HG02970 (cell line): Measurements from ENCODE around the gene NPY2R.

ENCODE experiments used
- ATAC-seq: cut with Tn5 transposase; IDR thresholded peaks from one replicate; pipeline ENCODE4 v1.9.1; 2021; ENCODE audit warnings: mild to moderate bottlenecking, moderate library complexity, moderate number of reproducible peaks; ENCODE audit not compliant: unreplicated experiment, low FRiP score

NPY2R gene

DNA sequence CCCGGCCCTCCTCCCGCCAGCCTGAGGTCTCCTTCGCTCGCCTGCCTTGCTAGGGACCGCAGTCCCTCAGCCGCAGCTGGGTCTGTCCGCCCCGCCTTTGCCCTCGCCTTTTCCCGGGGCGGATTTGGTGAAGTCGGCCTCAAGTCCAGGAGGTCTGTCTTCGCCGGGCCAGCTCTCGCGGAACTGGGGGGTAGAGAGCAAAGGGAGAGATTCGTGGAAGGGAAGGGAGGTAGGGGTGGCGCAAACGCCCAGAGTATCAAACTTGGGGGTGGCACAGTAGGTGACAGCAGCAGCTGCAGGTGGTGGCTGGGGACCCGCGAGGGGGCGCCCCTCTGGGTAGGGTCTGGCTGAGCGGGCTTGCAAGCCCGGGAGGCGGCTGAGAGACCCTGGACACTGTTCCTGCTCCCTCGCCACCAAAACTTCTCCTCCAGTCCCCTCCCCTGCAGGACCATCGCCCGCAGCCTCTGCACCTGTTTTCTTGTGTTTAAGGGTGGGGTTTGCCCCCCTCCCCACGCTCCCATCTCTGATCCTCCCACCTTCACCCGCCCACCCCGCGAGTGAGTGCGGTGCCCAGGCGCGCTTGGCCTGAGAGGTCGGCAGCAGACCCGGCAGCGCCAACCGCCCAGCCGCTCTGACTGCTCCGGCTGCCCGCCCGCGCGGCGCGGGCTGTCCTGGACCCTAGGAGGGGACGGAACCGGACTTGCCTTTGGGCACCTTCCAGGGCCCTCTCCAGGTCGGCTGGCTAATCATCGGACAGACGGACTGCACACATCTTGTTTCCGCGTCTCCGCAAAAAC, at the start of gene NPY2R:
NPY2R (plus strand) TSS at position 379 of the 797 bp plus-strand sequence. CDS start 5,304 bp downstream, outside the sequence.
- ATAC-seq = no peak

- no peak for ATAC-seq
Observed at GRCh38 chr4:155161357-155161756, 47.1 kb upstream of the NPY2R start.

GRCh38 chr4:155164718-155165117, 43.7 kb upstream of the NPY2R start:
- no peak for ATAC-seq

- no peak for ATAC-seq
Observed at GRCh38 chr4:155170569-155170968, 37.9 kb upstream of the NPY2R start.

DNA sequence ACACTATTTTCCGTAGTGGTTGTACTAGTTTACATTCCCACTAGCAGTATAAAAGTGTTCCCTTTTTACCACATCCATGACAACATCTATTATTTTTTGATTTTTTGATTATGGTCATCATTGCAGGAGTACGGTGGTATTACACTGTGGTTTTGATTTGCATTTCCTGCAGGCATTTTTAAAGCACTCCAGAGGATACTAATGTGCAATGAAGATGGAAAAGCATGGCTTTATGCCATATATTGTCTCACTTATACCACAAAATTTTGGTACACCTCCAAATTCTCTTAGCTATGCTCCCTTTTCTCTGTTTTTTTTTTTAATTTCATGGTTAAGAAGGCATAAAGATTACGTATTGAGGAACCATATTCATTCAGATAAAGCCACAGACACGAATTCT, 35.1 kb upstream of the NPY2R start:
- ATAC-seq = no peak

- no peak for ATAC-seq
Observed at GRCh38 chr4:155174668-155175067, 33.8 kb upstream of the NPY2R start.

DNA sequence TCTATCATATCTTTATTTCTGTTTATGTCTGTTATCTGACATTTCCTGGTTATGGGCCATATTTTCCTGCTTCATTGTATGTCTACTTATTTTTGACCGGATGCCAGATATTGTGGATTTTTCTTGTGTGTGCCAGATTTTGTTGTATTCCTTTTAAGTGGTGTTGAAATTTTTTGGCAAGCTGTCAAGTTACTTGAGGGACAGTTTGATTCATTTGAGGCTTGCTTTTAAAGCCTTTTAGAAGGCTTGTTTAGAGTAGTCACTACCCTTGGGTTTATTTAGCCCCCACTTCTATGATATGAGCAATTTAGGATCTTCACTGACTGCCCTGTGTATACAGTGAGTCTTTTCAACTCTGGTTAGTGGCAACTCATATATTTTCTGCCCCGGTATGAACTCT, 29.2 kb upstream of the NPY2R start:
- no peak for ATAC-seq

DNA sequence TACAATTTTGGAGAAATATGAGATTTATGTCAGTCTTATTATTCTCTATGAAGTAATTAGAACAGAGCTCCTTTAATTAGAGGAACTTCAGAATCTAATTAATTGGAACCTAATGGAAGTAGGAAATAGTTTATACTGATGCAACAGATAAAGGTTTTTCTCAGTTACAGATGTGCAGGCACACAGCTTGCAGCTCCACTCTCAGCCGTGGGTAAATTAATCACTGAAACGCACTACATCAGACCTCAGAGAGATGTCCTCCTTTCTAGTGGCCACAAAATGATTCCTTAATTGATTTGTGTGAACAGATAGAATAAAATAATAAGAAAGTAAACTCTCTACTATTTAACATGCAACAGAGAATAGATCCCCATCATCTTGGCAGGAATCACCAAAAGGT, 21.5 kb upstream of the NPY2R start:
- no peak for ATAC-seq

DNA sequence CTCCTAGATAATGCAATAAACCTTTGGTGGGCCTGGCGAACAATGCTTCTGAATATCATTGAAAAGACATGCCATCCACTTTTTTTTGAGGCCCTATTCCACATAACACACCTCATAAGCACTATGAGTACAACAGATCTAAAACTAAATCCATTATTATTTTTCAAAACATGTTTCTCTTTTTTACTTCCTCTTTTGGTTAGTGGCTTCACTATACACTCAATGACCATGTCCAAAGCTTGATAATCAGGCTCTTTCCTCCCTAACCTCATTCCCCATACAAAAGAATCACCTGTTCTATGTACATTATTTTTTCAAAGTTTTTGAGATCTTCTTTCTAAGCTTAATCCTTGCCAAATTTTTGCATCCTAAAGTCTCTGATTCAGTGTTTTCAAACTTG, 20.4 kb upstream of the NPY2R start:
- no peak for ATAC-seq

- ATAC-seq = no peak
Observed at GRCh38 chr4:155190099-155190498, 18.3 kb upstream of the NPY2R start.

- no peak for ATAC-seq
Observed at GRCh38 chr4:155197757-155198156, 10.7 kb upstream of the NPY2R start.

GRCh38 chr4:155207534-155208257, 740 bp upstream of the NPY2R start:
- ATAC-seq = no peak

- no peak for ATAC-seq
Observed at GRCh38 chr4:155220025-155220424, 11.6 kb downstream of the NPY2R start.

GRCh38 chr4:155227131-155227530, 18.7 kb downstream of the NPY2R start:
- ATAC-seq = no peak

DNA sequence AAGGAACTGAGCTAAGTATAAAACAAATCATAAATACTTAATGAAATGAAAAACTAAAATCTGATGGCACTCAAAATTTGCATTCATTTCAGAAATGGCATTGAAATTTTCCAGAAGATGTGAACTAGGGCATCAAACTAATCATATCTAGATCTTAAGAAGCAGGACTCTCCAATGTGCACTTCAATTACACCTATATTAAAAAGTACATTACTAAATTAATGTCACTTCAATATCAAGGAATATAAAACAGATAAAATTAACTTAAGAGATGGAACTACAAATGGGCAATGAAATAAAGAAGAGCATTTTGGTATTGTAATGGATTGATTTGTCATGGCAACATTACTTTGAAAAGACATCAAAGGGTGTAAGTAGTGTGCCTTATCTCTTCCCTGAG, 20.3 kb downstream of the NPY2R start:
- no peak for ATAC-seq

DNA sequence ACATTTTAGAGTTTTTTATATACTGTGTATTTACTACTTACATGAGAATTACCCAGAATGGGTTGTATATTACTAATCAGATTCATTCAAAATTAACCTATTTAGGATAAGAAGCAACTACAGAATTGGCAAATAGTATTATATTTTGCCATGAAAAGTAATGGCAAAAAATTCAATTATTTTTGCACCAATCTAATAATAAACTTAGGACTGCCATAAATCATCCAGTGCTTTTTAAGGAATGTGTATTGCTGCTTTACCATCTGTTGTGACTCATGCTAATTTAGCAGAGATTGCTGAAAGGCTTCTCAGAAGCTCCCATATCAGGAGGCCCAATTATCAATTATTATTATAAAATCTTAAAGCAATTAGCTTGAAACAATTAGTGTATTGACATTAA, 24.0 kb downstream of the NPY2R start:
- no peak for ATAC-seq

GRCh38 chr4:155234206-155234605, 25.8 kb downstream of the NPY2R start:
- ATAC-seq = no peak

DNA sequence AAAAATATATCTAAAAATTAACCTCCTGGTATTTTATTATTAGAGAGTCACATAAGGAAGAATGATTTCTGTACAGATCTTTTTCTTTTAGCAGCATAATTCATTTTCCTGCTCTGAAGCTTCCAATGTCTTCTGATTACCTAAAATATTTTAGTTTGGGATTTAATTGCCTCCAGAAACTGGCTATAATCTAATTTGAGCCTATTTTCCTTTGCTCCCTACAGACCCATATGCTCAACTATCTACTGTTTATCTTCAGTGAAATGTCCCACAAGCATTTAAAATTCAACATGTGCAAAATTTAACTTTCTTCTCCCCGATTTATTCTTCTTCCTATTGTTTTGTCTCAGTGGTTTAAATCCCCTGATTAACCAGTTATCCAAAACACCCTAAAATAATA, 29.1 kb downstream of the NPY2R start:
- no peak for ATAC-seq

DNA sequence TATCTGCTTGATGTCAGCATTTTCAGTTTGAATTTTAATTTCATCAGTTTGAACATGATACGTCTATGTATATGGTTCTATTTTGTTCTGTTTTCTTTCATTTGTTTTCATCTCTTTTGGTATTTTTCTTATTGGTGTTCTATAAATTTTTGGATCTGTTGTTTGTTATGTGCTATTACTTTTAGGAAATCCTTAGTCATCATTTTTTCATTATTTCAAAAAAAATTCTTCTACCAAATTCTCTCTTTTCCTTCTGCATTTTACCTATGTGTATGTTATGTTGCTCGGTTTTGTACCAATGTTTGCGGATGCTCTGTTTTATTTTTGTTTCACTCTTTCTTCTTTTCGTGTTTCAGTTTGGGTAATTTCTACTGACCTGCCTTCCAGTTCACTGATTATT, 32.8 kb downstream of the NPY2R start:
- ATAC-seq = no peak

GRCh38 chr4:155241664-155242063, 33.2 kb downstream of the NPY2R start:
- no peak for ATAC-seq

DNA sequence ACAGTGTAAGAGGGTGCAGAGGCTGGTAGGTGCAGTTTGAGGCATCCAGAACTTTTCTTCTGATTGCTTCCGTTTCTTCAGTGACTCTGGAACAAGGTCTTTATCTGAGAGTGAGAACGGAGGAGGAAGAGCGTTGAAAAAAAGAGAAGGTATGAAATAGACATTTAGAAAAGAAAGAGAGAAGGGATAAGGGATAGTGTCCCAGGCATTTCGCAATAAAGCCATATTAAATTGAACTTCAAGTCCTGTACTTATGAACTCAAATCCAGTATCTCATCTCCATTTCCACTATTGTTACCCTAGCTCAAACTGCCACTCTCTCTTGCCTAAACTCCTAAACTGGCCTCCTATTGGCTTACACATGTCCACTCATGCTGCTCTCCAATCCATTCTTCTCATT, 36.7 kb downstream of the NPY2R start:
- no peak for ATAC-seq
